ENCODE results near the gene JAM2.
"Not testable (repeated sequence)": the region's sequence is repeated elsewhere in the genome, so short reads cannot be mapped to it uniquely, and the experiment has no call there.

The JAM2 gene, protein sequence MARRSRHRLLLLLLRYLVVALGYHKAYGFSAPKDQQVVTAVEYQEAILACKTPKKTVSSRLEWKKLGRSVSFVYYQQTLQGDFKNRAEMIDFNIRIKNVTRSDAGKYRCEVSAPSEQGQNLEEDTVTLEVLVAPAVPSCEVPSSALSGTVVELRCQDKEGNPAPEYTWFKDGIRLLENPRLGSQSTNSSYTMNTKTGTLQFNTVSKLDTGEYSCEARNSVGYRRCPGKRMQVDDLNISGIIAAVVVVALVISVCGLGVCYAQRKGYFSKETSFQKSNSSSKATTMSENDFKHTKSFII

DNA sequence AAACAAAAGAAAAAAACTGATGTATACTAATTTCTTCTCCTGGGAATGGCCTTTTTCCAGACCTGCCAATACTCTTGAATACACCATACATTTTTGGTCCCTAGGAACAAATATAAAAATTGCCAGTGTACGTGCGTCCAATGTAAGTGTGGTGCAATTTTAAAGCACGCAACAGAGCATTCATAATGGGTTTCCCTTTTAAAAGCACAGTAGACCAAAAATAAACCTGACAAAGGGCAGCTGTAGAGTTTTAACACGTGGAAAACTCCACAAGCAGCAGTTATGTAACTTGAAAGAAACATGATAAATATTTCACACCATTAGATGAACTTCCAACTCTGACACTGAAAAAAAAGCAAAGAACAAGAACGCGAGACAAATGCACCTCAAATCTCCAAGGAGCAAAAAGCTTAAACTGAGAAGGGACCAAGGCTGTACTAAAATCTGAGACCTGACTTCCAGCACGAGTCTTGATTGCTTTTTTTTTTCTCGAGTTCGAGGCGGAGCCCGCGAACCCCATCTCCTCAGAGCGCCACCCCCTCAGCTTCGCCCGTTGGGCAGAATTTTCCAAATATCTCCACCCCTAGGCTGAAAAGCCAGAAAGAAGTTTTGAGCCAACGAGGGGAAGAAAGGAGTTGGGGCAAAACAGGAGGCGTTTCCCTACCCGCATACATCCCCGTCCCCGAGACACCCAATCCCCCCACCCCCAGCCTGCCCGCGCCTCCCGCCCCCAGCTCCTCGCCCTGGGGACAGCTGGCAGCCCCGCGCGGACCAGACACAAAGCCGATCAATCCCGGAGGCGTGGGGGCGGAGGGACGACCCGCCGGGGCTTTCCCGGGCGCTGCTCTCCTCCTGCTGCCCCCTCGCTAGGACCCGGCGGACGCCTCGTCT is at the start of gene JAM2:
TSS of gene JAM2 (plus strand) at position 599 of the 891 bp plus-strand sequence. CDS start 564 bp downstream, outside the sequence.
- peak; percentile 45 to 65 for DNase-seq

GRCh38 chr21:25589887-25590286 is 49.2 kb upstream of the JAM2 start:
- no peak for DNase-seq

DNA sequence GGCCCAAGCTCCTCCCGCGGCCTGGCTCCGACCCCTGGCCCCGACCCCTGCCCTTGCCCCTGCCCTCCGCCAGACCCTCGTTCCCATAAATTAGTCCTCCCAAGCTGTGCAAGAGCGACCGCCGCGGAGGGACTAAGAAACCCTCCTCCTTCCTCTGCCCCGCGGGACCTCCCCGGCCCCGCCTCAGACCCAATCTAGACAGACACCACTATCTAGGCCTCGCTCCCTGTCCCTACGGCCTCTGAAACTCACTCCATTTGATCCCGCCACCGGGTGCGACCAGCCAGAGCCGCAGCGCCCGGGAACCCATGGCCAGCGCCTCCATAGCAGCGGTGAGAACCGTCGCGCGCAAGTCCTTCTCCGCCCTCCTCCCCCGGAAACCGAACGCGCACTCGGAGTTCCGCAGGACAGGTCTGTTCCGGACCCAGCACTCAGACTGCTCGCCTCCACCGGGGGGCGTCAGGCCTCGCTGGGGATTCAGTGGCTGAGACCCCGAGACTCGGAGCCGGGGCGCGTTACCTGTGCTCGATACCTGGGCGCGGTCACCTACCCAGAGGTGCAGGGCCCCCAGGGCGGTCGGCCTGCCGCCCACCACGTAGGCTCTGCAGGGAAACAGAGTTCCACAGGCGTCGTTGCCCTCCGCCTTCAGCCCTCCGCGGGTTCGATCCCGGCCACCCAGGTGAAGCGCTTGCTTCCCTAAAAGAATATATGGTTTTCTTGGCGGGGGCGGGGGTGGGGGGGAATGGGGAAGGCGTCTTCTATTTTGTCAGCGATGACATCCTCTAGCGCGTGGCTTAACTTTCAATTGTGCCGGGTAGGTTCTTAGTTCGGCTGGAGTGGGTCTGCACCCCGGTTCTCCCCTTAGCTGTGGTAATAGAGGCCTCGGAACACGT is 31.7 kb upstream of the JAM2 start, which contains the start of gene MRPL39:
TSS of gene MRPL39 (minus strand) at position 331 of the 893 bp plus-strand sequence. CDS start at position 325, 6 bp downstream.
- peak; percentile 92 to 94 for DNase-seq

DNA sequence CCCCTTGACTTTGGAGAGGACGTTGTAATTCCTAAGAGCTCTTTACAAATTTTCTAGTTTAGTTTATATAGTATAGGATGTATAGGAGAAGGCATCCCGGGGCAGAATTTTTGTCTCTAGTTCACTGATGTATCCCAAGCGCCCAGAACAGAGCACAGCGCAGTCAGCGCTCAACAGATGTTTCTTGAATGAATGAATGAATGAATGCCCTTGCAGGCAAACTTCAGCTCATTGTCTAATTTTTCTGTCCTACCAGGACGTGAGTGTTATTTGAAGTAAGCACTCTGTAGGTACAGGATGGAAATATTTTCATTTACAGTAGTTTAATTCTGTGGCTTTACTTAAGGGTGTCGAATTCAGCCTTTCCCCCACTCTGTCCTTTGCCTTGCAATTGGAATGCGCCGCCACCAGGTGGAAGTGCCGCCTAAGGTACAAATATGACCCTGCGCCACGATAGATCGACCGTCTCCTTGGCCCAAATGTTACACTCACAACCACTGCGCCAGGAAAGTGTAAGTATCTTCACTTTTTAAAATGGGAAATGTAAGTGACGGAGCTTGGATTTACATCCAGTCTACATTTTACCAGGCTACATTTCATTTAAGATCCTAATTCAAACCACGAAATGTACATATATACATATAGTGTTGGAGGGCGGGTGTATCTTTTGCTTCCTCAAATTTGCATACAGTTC is 30.9 kb upstream of the JAM2 start:
- DNase-seq: peak; percentile 83 to 84

- DNase-seq: no peak
These were observed 24.6 kb upstream of the JAM2 start for GRCh38 chr21:25614441-25614840.

GRCh38 chr21:25615880-25616279 is 23.2 kb upstream of the JAM2 start:
- DNase-seq: no peak

DNA sequence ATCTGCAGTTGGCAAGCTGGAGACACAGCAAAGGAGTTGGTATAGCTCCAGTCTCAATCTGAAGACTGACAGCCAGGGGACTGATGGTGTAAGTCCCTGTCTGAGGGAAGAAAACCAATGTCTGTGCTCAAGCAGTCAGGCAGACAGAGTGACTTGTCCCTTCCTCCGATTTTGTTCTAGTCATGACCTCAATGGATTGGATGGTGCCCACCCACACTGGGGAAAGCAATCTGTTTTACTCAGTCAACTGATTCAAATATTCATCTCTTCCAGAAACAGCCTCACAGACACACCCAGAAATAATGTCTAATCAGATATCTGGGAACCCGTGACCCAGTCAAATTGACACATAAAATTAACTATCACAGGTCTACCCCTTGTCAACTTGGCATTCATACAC is 19.9 kb upstream of the JAM2 start:
- DNase-seq: no peak

DNA sequence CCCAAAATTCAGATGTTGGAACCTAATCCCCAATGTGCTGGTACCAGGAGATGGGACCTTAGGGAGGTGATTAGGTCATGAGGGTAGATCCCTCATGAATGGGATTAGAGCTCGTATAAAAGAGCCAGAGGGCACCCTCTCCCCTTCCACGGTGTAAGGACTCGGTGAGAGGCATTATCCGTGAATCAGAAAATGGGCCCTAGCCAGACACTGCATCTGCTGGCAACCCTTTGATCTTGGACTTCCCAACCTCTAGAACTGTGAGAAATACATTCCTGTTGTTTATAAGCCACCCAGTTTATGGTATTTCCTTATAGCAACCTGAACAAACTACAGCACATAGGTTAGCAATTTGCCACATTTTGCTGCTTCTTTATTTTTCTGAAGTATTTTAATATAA is 14.5 kb upstream of the JAM2 start:
- DNase-seq: no peak

- no peak for DNase-seq
These were observed 14.0 kb upstream of the JAM2 start for GRCh38 chr21:25625036-25625435.

DNA sequence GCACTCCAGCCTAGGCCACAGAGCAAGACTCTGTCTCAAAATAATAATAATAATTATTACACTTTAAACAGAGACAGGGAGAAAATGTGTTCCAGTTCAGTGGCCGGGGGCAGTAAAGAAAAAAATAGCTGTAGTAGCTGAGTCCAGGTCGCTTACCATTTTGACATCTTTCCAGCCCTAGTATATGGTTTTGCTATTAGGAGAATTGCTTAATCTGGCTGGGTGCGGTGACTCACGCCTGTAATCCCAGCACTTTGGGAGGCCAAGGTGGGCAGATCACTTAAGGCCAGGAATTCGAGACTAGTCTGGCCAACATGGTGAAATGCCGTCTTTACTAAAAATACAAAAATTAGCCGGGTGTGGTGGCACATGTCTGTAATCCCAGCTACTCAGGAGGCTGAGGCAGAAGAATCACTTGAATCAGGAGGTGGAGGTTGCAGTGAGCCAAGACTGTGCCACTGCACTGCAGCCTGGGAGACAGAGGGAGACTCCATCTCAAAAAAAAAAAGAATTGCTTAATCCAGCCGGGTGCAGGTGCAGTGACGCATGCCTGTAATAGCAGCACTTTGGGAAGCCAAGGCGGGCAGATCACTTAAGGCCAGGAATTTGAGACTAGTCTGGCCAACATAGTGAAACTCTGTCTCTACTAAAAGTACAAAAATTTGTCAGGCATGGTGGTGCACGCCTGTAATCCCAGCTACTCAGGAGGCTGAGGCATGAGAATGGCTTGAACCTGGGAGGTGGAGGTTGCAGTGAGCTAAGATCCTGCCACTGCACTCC is 13.1 kb upstream of the JAM2 start:
- DNase-seq: not testable (repeated sequence)

- no peak for DNase-seq
These were observed 12.3 kb upstream of the JAM2 start for GRCh38 chr21:25626757-25627156.

GRCh38 chr21:25632296-25632695 is 6.8 kb upstream of the JAM2 start:
- DNase-seq: no peak

DNA sequence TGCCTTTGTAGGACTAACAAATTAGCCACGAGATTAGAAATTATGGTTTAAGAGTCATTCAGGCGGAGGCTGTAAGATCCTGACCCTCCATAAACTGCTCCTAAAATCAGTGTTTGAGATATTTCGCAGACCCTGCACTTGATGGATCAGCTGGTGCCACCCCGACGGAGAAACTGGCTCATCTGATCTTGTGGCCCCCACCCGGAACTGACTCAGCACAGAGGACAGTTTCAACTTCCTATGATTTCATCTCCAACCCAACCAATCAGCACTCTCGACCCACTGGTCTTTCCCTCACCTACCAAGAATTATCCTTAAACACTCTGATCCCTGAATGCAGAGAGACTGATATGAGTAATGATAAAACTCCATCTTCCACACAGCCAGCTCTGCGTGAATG is 3.7 kb upstream of the JAM2 start:
- DNase-seq: peak in 1 of 2 experiments; percentile 23

GRCh38 chr21:25636727-25637126 is 2.3 kb upstream of the JAM2 start:
- no peak for DNase-seq

DNA sequence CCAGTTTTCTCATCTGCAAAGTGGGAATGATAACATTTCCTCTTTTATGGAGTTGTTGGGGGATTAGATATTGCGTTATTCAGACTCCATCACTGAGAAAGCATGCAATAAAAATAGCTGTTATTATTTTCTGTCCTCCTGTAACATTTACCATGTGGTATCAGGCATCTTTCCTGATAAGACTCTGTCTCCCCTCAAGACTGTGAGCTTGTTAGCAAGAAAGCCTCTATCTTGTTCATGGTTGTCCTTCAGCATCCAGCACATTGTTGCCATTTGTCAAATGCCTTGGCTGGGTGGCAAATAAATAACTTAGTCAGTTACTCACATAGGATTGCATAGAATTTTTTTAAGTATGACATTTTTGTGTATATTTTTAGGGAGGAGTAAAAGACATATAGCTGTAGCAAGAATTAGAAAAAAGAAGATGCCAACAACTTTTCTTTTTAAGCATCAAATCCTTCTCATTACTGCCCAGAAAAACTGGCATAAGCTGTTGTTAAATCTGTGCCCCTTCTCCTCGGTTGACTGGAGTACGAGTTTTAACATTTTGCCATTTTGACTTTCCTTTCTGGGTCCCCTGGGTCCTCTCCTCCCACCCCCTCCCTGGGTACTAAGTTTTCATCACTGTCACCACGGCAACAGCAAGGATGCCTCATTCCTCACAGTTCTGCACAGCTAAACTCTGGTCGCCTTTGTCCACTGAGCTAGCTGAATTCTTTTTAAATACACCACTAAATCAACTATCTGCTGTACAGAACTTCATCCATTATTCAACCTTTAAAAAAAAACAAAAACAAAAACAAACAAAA is 1.0 kb upstream of the JAM2 start:
- no peak for DNase-seq

DNA sequence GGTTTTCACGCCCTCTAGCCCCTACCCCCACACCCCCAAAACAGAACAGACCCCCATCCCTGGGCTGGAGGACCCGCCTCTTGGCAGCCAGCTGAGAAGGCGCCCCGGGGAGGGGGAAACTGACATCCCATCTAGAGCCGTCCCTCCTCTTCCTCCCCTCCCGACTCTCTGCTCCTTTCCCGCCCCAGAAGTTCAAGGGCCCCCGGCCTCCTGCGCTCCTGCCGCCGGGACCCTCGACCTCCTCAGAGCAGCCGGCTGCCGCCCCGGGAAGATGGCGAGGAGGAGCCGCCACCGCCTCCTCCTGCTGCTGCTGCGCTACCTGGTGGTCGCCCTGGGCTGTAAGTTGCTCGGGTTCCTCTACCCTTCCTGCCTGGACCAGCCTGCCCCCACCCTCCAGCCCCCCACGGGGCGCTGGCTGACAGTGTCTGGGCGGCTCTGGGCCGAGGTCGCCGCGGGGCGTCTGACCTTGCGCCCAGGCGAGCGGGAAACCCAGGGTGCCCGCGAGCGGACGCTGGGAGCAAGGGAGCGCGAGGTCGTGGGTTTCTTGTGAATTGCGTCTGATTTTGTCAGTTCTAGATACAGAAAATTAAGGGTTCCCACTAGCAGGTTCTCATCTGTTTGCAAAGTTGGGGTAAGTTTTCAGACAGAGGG is 618 bp downstream of the JAM2 start:
- DNase-seq: peak; percentile 59 to 70

DNA sequence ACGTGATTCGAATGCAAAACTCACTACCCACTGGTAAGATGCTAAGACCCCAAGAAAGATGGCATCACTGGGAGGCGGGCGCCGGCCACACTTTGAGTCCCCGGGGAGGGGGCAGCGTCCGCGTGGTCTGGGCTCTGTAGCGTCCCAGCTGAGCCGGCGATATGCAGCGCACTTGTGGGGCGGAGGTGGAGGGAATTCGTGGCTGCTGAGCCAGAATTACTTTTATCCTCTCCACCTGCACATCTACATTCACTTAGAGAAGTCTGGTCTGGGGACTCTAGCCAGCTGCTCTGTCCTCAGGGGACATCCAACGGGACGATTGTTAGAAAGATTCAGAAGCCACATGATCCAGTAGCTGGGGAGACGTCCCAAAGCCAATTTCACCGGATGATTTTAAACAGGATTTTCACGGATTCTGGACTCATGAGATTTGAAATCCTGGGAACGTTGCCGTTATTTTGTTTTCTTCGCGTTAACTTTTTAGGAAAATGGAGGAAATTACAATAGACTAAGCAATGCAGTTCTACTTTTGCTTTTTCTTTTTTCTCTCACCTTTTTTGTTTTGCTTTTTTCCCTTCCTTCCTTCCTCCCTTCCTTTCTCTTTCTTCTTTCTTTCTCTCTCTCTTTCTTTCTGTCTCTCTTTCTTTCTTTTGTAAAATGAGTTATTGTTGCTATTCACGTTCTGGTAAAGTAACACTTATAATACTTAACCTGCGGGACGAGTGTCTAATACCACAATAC is 1.3 kb downstream of the JAM2 start:
- DNase-seq: peak; percentile 25 to 38

DNA sequence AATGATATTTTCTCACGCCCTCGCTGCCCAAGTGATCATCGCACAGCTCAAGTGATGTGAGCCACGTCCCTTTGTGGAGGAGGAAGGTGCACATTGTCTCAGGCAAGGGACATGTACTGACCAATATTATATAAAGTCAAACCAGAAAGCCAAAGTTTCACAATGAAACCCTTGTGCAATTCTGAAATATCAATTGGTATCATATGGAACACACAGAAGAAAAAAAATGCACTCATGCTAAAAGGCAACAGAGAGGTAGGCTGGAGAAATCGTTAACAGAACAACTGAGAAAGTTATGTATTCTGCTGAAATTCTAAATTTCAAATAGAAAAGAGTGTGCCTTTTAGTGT is 1.9 kb downstream of the JAM2 start:
- DNase-seq: no peak

DNA sequence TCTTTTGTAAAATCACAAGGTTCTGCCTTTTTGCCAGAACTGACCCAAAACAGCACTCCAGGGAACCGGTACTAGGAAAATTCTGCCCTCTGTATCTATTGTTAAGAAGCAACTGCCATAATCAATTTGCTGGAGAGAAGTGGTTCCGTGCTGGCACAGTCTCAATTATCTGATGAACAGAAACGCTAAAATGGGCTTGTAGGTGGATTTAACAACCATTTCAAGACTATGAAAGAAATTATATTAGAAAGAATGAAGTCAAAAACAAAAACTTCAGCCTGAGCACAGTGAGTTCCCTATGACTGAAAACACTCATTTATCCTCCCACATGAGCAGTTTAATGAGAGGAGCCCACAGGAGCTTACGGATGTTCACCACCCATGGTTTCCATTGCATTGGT is 4.4 kb downstream of the JAM2 start:
- DNase-seq: no peak
